K562 (cell line): Measurements from ENCODE around the gene MOB3B.

Source experiments
- CREB1 ChIP-seq, 2 experiments: sonication (generic) in 1 of 2; formaldehyde crosslinking in 1 of 2; IDR thresholded peaks; 2 replicates each; pipeline versions ENCODE4 v1.6.1 to v1.8.0; 2012 to 2022; ENCODE audit warnings: inconsistent platforms in 1 of 2, mild to moderate bottlenecking in 1 of 2, missing genetic modification reagents in 1 of 2, moderate library complexity in 1 of 2
- DDX20 ChIP-seq: fragments of 450-650 bp; IDR thresholded peaks from 2 replicates; pipeline ENCODE4 v1.6.1; 2016; ENCODE audit warnings: missing genetic modification characterization, low read depth, mild to moderate bottlenecking, missing compliant biosample characterization, moderate library complexity
- HDAC1 ChIP-seq, 2 experiments: fragments of 450-650 bp; IDR thresholded peaks; 2 replicates each; pipeline ENCODE4 v1.6.1; 2016 to 2017; ENCODE audit warnings: inconsistent platforms in 1 of 2, mild to moderate bottlenecking in 1 of 2, moderate library complexity in 1 of 2
- MAFK ChIP-seq: IDR thresholded peaks from 2 replicates; pipeline ENCODE4 v1.6.1; 2011; ENCODE audit warnings: low read length, improper control_type of control experiment
- NELFE ChIP-seq: IDR thresholded peaks from 2 replicates; pipeline ENCODE4 v1.6.1; 2011; ENCODE audit warnings: mild to moderate bottlenecking; ENCODE audit not compliant: insufficient read depth, insufficient read length
- POLR2A ChIP-seq: fragments of 450-650 bp; conservative IDR thresholded peaks from 2 replicates; pipeline ENCODE4 v1.6.1; 2016
- RFX5 ChIP-seq: IDR thresholded peaks from 2 replicates; pipeline ENCODE4 v1.6.1; 2011; ENCODE audit warnings: low read depth, mild to moderate bottlenecking, improper control_type of control experiment, low read length
- TAF1 ChIP-seq: IDR thresholded peaks from 2 replicates; pipeline ENCODE4 v1.6.1; 2011; ENCODE audit warnings: mild to moderate bottlenecking, low read length, moderate library complexity; ENCODE audit not compliant: insufficient read depth, control insufficient read depth, severe bottlenecking; ENCODE audit errors: extremely low read depth
- TFAM ChIP-seq: fragments of 250-450 bp; sonication (Bioruptor Pico); conservative IDR thresholded peaks from 2 replicates; pipeline ENCODE4 v1.5.0; 2021; ENCODE audit warnings: mild to moderate bottlenecking, moderate library complexity
- TF ChIP-seq, protein P1 (sequence below): sonication (generic); formaldehyde crosslinking; IDR thresholded peaks from 2 replicates; pipeline ENCODE4 v1.9.0; 2022; ENCODE audit warnings: mild to moderate bottlenecking, missing genetic modification reagents

GRCh38 chr9:27438522-27438921 is 91.1 kb downstream of the MOB3B start:
- TF ChIP-seq RFX5 (no peak), TAF1 (no peak), HDAC1 (IDR thresholded peaks at IDR 0.05) (no peak), CREB1 (IDR thresholded peaks at IDR 0.05) (no peak), CREB1 (CRISPR knock-in tag; IDR thresholded peaks at IDR 0.05) (no peak), DDX20 (tag) (no peak), NELFE (no peak), MAFK (no peak), POLR2A (no peak), TFAM (CRISPR knock-in tag) (no peak)
- TF ChIP-seq, protein P1, sequence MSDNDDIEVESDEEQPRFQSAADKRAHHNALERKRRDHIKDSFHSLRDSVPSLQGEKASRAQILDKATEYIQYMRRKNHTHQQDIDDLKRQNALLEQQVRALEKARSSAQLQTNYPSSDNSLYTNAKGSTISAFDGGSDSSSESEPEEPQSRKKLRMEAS (CRISPR knock-in tag) = no peak
